ENCODE measurements around the gene REXO1.

DNA sequence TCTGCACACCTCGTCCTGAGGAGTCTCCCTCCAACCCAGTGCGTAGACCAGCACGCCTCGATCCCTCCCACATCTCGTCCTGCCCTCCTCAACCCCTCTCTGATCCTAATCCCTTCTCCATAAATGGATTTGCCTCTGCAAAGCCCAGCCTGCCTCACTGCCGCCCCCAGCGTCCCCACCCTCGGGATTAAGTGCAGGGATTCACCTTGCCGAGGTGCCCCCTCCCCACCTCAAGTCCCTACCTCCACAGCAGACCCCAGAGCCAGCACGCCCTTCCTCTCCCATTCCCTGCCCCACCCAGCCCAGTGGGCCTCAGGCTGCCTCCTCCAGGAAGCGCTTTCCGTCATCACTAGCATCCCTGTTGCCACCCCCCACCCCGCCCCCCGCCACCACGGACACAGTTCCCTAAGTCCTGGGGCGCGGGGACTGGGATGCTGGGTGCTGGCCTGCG is 11.1 kb upstream of the REXO1 start:
- TF ChIP-seq, protein P1, sequence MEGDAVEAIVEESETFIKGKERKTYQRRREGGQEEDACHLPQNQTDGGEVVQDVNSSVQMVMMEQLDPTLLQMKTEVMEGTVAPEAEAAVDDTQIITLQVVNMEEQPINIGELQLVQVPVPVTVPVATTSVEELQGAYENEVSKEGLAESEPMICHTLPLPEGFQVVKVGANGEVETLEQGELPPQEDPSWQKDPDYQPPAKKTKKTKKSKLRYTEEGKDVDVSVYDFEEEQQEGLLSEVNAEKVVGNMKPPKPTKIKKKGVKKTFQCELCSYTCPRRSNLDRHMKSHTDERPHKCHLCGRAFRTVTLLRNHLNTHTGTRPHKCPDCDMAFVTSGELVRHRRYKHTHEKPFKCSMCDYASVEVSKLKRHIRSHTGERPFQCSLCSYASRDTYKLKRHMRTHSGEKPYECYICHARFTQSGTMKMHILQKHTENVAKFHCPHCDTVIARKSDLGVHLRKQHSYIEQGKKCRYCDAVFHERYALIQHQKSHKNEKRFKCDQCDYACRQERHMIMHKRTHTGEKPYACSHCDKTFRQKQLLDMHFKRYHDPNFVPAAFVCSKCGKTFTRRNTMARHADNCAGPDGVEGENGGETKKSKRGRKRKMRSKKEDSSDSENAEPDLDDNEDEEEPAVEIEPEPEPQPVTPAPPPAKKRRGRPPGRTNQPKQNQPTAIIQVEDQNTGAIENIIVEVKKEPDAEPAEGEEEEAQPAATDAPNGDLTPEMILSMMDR (IDR thresholded peaks at IDR 0.05) = no peak
- no peak for TF ChIP-seq POLR2A (IDR thresholded peaks at IDR 0.05)
